ENCODE results near the gene ADAMTS6. TPM values are rescaled to one million over a fixed set of nuclear protein-coding genes. Genes with fewer than 3 reads are reported as not detected.
"Not testable (repeated sequence)": the region's sequence is repeated elsewhere in the genome, so short reads cannot be mapped to it uniquely, and the experiment has no call there.

ADAMTS6 gene
- total RNA-seq, 2 experiments from 2014 or later = 2.0 to 2.6 TPM

- no peak for TF ChIP-seq CTCF (IDR thresholded peaks at IDR 0.05)
- Mint-ChIP-seq H3K4me1 (ENCODE audit: low read depth) (no peaks in the 10 kb centered on the region), H3K36me3 (ENCODE audit: low read depth) (no peaks in the 10 kb centered on the region), H3K4me3 (no peak overlapping the region), H3K27me3 (no peaks in the 10 kb centered on the region), H3K9me3 (no peaks in the 10 kb centered on the region), H3K27ac (no peak overlapping the region)
- no peak overlapping the region for H3K4me3 ChIP-seq (ENCODE audit: low read length)
- CTCF ChIA-PET = interaction anchor here (1.0 kb wide), 1 partner anchor 13 kb away, joined by 3 read pairs; no protein-coding TSS in a partner anchor
- no peak for ATAC-seq (ENCODE audit: poor library complexity)
- H3K36me3 ChIP-seq (ENCODE audit: insufficient read depth, low read length) = no peaks in the 10 kb centered on the region
- POLR2A ChIA-PET = no interaction called here
- H3K27me3 ChIP-seq (ENCODE audit: control insufficient read depth in 1 of 2, insufficient read depth in 2 of 2, low read length in 2 of 2) = no peaks in the 10 kb centered on the region
- no peak overlapping the region for H3K27ac ChIP-seq (ENCODE audit: low read depth in 1 of 2, low read length in 2 of 2)
- no peaks in the 10 kb centered on the region for H3K4me1 ChIP-seq (ENCODE audit: insufficient read depth, low read length)
- DNase-seq = no peak
- intact Hi-C loops (cut with DNase I, micrococcal nuclease) = no loop called here
- H3K9me3 ChIP-seq (ENCODE audit: control insufficient read depth in 1 of 2, insufficient read depth in 1 of 2, low read length in 2 of 2) = no peaks in the 10 kb centered on the region
Observed at GRCh38 chr5:65506961-65507360, 25.2 kb upstream of the ADAMTS6 start.

GRCh38 chr5:65489119-65489518 is 7.4 kb upstream of the ADAMTS6 start:
- Histone ChIP-seq H3K9me3 (ENCODE audit: control insufficient read depth in 1 of 2, insufficient read depth in 1 of 2, low read length in 2 of 2) (no peaks in the 10 kb centered on the region), H3K27me3 (ENCODE audit: control insufficient read depth in 1 of 2, insufficient read depth in 2 of 2, low read length in 2 of 2) (no peaks in the 10 kb centered on the region), H3K36me3 (ENCODE audit: insufficient read depth, low read length) (no peaks in the 10 kb centered on the region), H3K4me1 (ENCODE audit: insufficient read depth, low read length) (no peaks in the 10 kb centered on the region), H3K4me3 (ENCODE audit: low read length) (no peak overlapping the region), H3K27ac (ENCODE audit: low read depth in 1 of 2, low read length in 2 of 2) (no peak overlapping the region)
- DNase-seq (no peak), ATAC-seq (ENCODE audit: poor library complexity) (no peak)
- no peak for TF ChIP-seq CTCF (IDR thresholded peaks at IDR 0.05)
- intact Hi-C loops (cut with DNase I, micrococcal nuclease) = loop anchor here in 1 of 2 experiments (10.0 kb wide), 1 partner anchor 414 kb away; no protein-coding TSS in a partner anchor
- H3K4me1 Mint-ChIP-seq (ENCODE audit: low read depth) = no peaks in the 10 kb centered on the region
- H3K27ac Mint-ChIP-seq = no peak overlapping the region
- no peaks in the 10 kb centered on the region for H3K27me3 Mint-ChIP-seq
- ChIA-PET CTCF (no interaction called here), POLR2A (no interaction called here)
- H3K9me3 Mint-ChIP-seq = no peaks in the 10 kb centered on the region
- H3K4me3 Mint-ChIP-seq = no peak overlapping the region
- H3K36me3 Mint-ChIP-seq (ENCODE audit: low read depth) = no peaks in the 10 kb centered on the region

GRCh38 chr5:65488038-65488687 is 6.4 kb upstream of the ADAMTS6 start:
- H3K27me3 ChIP-seq (ENCODE audit: control insufficient read depth in 1 of 2, insufficient read depth in 2 of 2, low read length in 2 of 2); H3K4me1 ChIP-seq (ENCODE audit: insufficient read depth, low read length); H3K27ac Mint-ChIP-seq; H3K9me3 Mint-ChIP-seq; H3K36me3 Mint-ChIP-seq (ENCODE audit: low read depth); H3K27ac ChIP-seq (ENCODE audit: low read depth in 1 of 2, low read length in 2 of 2); H3K4me3 Mint-ChIP-seq; H3K4me3 ChIP-seq (ENCODE audit: low read length); POLR2A ChIA-PET; H3K27me3 Mint-ChIP-seq; H3K36me3 ChIP-seq (ENCODE audit: insufficient read depth, low read length); H3K9me3 ChIP-seq (ENCODE audit: control insufficient read depth in 1 of 2, insufficient read depth in 1 of 2, low read length in 2 of 2); DNase-seq; ATAC-seq (ENCODE audit: poor library complexity); H3K4me1 Mint-ChIP-seq (ENCODE audit: low read depth); CTCF ChIA-PET: not testable (repeated sequence)
- intact Hi-C loops (cut with DNase I, micrococcal nuclease) = loop anchor here in 1 of 2 experiments (10.0 kb wide), 1 partner anchor 413 kb away; no protein-coding TSS in a partner anchor

GRCh38 chr5:65486803-65487202 is 5.1 kb upstream of the ADAMTS6 start:
- H3K4me3 ChIP-seq (ENCODE audit: low read length); H3K27me3 ChIP-seq (ENCODE audit: control insufficient read depth in 1 of 2, insufficient read depth in 2 of 2, low read length in 2 of 2); H3K27ac ChIP-seq (ENCODE audit: low read depth in 1 of 2, low read length in 2 of 2); H3K36me3 ChIP-seq (ENCODE audit: insufficient read depth, low read length); DNase-seq; H3K27me3 Mint-ChIP-seq; H3K9me3 Mint-ChIP-seq; H3K9me3 ChIP-seq (ENCODE audit: control insufficient read depth in 1 of 2, insufficient read depth in 1 of 2, low read length in 2 of 2); H3K4me1 ChIP-seq (ENCODE audit: insufficient read depth, low read length); H3K27ac Mint-ChIP-seq; CTCF ChIA-PET; ATAC-seq (ENCODE audit: poor library complexity); H3K4me3 Mint-ChIP-seq: not testable (repeated sequence)
- POLR2A ChIA-PET = interaction anchor here (0.6 kb wide), 2 partner anchors 125 to 382 kb away, joined by 3 read pairs; no protein-coding TSS in a partner anchor
- peaks cover 13% of the 10 kb centered on the region for H3K36me3 Mint-ChIP-seq (ENCODE audit: low read depth)
- intact Hi-C loops (cut with DNase I, micrococcal nuclease) = loop anchor here in 1 of 2 experiments (2.0 to 10.0 kb wide), 2 partner anchors 412 to 678 kb away; no protein-coding TSS in a partner anchor
- H3K4me1 Mint-ChIP-seq (ENCODE audit: low read depth) = peaks cover 14% of the 10 kb centered on the region

Measured in CD4-positive, alpha-beta T cell (primary cell).